ENCODE results near the gene SOCS1.
"Not testable (repeated sequence)": the region's sequence is repeated elsewhere in the genome, so short reads cannot be mapped to it uniquely, and the experiment has no call there.

Gene SOCS1

GRCh38 chr16:11255737-11256660, at the start of gene SOCS1:
SOCS1 (minus strand) TSS chr16:11256204; CDS start chr16:11255478, 726 bp downstream.
- TF ChIP-seq CTCF (IDR thresholded peaks at IDR 0.05): peak; percentile 94
- TF ChIP-seq ZFX (IDR thresholded peaks at IDR 0.05; ENCODE audit: borderline replicate concordance): no peak
- peak within 1 kb of the TSS; percentile 54 for H3K27ac ChIP-seq

- TF ChIP-seq ZFX (IDR thresholded peaks at IDR 0.05; ENCODE audit: borderline replicate concordance) (no peak), CTCF (IDR thresholded peaks at IDR 0.05) (no peak)
- no peak overlapping the region for H3K27ac ChIP-seq
Measured at GRCh38 chr16:11303405-11304138, 47.6 kb upstream of the SOCS1 start.

- TF ChIP-seq ZFX (IDR thresholded peaks at IDR 0.05; ENCODE audit: borderline replicate concordance) (no peak), CTCF (IDR thresholded peaks at IDR 0.05) (no peak)
- H3K27ac ChIP-seq: no peak overlapping the region
Measured at GRCh38 chr16:11302977-11303376, 47.0 kb upstream of the SOCS1 start.

GRCh38 chr16:11301645-11302501, 45.9 kb upstream of the SOCS1 start:
- no peak for TF ChIP-seq CTCF (IDR thresholded peaks at IDR 0.05)
- no peak for TF ChIP-seq ZFX (IDR thresholded peaks at IDR 0.05; ENCODE audit: borderline replicate concordance)
- H3K27ac ChIP-seq: no peak overlapping the region

- no peak overlapping the region for H3K27ac ChIP-seq
- TF ChIP-seq CTCF (IDR thresholded peaks at IDR 0.05): no peak
- TF ChIP-seq ZFX (IDR thresholded peaks at IDR 0.05; ENCODE audit: borderline replicate concordance): no peak
Measured at GRCh38 chr16:11300560-11300892, 44.5 kb upstream of the SOCS1 start.

GRCh38 chr16:11299865-11300559, 44.0 kb upstream of the SOCS1 start:
- TF ChIP-seq CTCF (IDR thresholded peaks at IDR 0.05) (no peak), ZFX (IDR thresholded peaks at IDR 0.05; ENCODE audit: borderline replicate concordance) (no peak)
- no peak overlapping the region for H3K27ac ChIP-seq

- not testable (repeated sequence) for H3K27ac ChIP-seq
Measured at GRCh38 chr16:11298950-11299547, 43.0 kb upstream of the SOCS1 start.
